ENCODE measurements around the gene PIRT.

DNA sequence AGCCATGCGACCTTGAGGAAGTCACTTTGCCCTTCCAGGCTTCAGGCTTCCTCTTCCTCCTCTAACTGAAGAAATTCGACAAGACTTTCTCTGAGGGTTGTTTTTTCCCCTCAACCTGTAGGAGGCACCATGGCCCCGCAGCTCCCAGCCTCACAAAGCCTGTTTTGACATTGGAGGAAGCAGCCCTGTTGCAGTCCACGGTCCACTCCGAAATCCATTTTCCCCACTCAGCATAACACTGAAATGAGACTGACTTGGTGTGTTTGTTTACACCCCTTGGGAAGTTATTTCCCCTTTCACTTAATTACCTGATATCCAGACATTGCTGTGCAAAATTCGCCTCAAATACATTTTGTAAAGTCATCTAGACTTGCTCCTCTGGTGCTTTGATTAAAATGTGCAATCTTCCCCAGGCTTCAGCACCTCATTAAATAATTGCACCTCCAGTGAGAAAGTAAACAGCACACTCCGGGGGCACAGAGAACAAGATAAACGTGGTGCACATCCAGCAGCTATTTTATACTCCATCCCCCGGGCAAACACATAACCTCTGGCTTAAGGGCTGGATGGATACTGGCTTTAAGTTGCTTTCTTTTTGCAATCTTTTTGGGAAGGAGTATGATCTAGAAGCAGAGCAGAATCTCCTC, 41.4 kb upstream of the PIRT start:
- TF ChIP-seq, protein P1, sequence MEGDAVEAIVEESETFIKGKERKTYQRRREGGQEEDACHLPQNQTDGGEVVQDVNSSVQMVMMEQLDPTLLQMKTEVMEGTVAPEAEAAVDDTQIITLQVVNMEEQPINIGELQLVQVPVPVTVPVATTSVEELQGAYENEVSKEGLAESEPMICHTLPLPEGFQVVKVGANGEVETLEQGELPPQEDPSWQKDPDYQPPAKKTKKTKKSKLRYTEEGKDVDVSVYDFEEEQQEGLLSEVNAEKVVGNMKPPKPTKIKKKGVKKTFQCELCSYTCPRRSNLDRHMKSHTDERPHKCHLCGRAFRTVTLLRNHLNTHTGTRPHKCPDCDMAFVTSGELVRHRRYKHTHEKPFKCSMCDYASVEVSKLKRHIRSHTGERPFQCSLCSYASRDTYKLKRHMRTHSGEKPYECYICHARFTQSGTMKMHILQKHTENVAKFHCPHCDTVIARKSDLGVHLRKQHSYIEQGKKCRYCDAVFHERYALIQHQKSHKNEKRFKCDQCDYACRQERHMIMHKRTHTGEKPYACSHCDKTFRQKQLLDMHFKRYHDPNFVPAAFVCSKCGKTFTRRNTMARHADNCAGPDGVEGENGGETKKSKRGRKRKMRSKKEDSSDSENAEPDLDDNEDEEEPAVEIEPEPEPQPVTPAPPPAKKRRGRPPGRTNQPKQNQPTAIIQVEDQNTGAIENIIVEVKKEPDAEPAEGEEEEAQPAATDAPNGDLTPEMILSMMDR (IDR thresholded peaks at IDR 0.05), result peak in 2 of 5 experiments; percentile 11 to 28
- no peak for TF ChIP-seq POLR2A (IDR thresholded peaks at IDR 0.05)
